HS-27A (cell line): ENCODE measurements around the gene AHCTF1.

ENCODE experiments used
- DNase-seq: peaks from one replicate; pipeline ENCODE4 v3.0.0-alpha.2; 2012; ENCODE audit warnings: low read depth, missing footprints

Gene AHCTF1

GRCh38 chr1:246798107-246798506, 133.6 kb downstream of the AHCTF1 start:
- DNase-seq, result no peak

GRCh38 chr1:246797597-246797996, 134.2 kb downstream of the AHCTF1 start:
- DNase-seq, result no peak

GRCh38 chr1:246797157-246797556, 134.6 kb downstream of the AHCTF1 start:
- DNase-seq, result no peak

DNA sequence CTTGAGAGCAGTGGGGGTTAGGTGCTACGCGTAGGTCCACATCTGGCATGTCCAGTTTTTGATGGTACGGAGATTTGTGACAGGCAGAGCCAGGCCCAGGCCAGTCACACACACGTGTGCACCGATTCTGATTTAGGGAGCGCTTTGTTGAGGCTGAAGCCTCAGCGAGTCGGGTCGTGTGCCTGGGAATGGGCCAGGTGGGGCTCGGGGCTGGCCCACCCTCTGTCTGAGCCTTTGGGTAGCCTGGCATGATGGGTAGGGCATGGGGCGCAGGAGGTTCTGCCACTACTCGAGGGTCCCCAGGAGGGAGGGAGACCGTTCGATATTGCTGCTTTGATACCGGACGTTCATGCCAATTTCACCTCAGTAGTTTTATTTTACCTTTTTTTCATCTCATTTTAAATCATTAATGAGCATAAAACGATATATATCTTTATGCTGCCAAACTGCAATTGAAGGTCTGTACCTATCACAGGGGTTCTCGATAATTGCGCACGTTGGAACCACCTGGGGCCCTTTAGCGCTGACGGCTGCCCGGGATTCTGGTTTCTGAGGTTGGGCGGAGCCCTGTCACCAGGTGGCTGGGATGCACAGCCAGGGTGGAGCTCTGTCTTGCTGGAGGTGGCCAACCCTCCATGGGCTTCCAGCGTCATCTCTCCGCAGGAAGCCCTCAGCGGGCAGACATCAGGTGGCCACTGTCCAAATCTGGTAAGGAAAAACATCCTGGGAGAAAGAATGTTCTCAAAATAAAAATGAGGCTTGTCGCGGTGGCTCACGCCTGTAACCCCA, 135.6 kb downstream of the AHCTF1 start:
- no peak for DNase-seq

DNA sequence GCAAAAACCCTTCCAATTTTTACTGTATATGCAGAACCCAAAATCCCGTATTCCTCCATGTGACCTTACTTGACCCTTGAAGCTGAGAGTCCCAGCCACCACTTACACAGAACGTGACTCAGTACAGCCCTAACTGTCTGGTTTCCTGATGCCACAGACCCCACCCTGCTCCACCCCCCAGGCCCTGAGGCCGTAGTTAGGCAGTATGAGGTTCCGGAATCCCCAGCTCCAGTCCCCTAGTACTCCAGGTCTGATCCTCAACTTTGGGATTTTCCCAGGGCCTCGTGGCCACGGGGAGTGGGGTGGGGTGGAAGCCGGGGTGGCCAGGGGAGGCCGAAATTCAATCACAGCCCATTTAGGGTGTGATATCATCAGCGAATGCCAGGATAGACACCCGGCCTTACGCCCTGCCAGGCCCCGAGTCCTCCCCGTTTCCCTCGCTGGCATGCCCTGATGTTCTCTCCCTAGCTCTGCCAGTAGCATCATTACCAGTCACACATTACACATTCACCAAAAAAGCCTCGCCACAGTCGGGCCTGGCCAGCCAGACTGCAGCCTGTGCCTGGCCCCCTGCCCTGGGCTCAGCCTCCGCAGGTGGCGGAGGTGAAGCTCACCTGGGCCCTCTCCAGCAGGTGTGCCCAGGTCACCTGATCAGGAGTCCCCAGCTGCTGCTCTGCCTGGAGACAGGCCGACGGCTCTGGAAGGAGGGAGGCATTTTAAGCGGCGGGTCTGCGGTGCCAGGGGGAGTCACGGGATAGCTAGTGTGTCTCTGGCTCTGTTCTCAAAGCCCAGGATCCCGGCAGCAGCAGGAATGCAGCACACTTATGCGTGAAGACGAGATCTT, 136.7 kb downstream of the AHCTF1 start:
- no peak for DNase-seq

- DNase-seq, result no peak
Measured at GRCh38 chr1:246794048-246794827, 137.5 kb downstream of the AHCTF1 start.

DNA sequence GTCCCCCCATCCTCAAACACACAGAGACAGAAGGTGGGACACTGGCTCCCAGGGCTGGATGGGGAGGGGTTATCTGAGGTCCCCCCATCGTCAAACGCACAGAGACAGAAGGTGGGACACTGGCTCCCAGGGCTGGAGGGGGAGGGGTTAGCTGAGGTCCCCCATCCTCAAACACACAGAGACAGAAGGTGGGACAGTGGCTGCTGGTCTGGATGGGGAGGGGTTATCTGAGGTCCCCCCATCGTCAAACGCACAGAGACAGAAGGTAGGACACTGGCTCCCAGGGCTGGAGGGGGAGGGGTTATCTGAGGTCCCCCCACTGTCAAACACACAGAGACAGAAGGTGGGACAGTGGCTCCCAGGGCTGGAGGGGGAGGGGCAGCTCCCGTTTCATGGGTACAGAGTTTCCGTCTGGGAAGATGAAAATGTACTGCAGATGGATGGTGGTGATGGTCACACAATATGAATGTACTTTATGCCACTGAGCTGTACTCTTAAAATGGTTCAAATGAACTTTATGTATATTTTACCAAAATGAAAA, 138.3 kb downstream of the AHCTF1 start:
- no peak for DNase-seq

GRCh38 chr1:246792603-246793002, 139.1 kb downstream of the AHCTF1 start:
- DNase-seq, result no peak

DNA sequence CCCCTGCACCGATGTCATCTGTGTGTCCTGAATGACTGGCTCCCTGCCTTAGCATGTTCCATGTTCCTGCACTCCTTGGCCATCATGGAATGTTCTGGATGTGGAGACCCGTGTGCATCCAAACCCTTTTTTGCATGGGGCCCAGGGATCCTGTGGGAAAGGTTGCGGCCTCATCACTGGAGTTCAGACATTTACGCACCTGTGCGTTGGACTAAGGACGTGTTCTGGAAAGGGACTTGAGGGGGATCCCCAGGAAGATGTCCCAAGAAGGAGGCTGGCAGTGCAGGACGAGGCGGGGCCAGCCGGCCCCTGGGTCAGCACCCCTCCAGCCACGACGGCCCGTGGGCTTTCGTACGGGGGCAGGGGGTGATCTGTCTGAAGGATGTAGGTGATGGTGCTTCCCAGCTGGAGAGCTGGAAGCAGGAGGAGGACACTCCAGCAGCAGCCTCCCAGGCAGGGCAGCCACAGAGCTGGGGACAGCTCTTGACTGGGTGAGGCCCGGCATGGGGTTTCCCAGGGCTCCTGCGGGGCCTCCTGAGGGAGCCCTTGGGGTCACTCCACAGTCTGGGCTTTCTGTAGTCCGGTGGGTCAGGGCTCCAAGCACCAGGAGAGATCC, 140.3 kb downstream of the AHCTF1 start:
- DNase-seq, result no peak

- DNase-seq, result no peak
Measured at GRCh38 chr1:246790833-246791232, 140.9 kb downstream of the AHCTF1 start.

DNA sequence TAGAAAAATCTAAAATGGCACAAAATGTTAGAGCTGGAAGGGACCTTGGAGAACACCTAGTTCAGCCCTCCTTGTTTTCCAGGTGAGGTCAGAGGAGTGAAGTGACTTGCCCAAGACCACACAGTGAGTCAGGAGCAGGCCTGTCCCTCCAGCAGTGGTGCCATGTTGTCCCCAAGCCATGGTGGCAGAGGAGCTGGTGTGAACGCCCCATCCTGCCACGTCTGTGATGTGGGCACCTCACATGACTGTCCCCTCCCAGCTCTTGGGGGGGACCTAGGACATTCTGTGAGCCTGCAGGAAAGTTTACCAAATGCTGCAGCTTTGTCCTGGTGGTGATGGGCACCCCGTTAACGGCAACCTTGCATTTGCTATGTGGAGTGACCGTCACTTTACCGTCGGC, 141.4 kb downstream of the AHCTF1 start:
- no peak for DNase-seq

GRCh38 chr1:246789454-246790339, 142.1 kb downstream of the AHCTF1 start:
- no peak for DNase-seq
